Nephron (organoid): ENCODE measurements around the gene OR1F1.

Experiments used
- H3K27ac Mint-ChIP-seq, 3 experiments: 2 replicates each; pipeline ENCODE4 v1.8.0; 2020; ENCODE audit warnings: mixed read lengths in 3 of 3, mild to moderate bottlenecking in 2 of 3, moderate library complexity in 1 of 3
- H3K27me3 Mint-ChIP-seq: 2 replicates; pipeline ENCODE4 v1.8.0; 2021; ENCODE audit warnings: low read depth, mild to moderate bottlenecking, moderate library complexity, mixed read lengths
- H3K36me3 Mint-ChIP-seq: 2 replicates; pipeline ENCODE4 v1.8.0; 2020; ENCODE audit warnings: low read depth, mixed read lengths
- H3K4me1 Mint-ChIP-seq: 2 replicates; pipeline ENCODE4 v1.8.0; 2020; ENCODE audit warnings: mixed read lengths
- H3K4me3 Mint-ChIP-seq, 3 experiments: 2 replicates each; pipeline ENCODE4 v1.8.0; 2020; ENCODE audit warnings: mild to moderate bottlenecking in 3 of 3, mixed read lengths in 3 of 3, moderate library complexity in 2 of 3
- H3K9me3 Mint-ChIP-seq: 2 replicates; pipeline ENCODE4 v1.8.0; 2020; ENCODE audit warnings: mixed read lengths
- CTCF ChIP-seq, 3 experiments: fragments of 200-600 bp; sonication (generic); IDR thresholded peaks; one replicate each; pipeline ENCODE4 v1.5.0; 2021; ENCODE audit warnings: antibody characterized with exemption in 3 of 3; ENCODE audit not compliant: unreplicated experiment in 3 of 3

The OR1F1 gene

DNA sequence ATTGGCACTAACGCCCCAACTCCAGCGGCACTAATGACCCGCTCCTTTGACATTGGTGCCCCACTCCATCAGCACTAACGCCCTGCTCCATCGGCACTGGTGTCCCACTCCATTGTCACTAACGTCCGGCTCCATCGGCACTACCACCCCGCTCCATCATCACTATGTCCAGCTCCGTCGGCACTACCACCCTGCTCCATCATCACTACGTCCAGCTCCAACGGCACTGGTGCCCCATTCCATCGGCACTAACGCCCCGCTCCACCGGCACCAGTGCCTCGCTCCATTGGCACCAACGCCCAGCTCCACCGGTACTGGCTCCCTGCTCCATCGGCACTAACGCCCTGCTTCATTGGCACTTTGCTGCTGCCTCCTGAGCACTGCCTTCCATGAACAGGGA lies 45.7 kb upstream of the OR1F1 start:
- H3K4me1 Mint-ChIP-seq: no peaks in the 10 kb centered on the region

DNA sequence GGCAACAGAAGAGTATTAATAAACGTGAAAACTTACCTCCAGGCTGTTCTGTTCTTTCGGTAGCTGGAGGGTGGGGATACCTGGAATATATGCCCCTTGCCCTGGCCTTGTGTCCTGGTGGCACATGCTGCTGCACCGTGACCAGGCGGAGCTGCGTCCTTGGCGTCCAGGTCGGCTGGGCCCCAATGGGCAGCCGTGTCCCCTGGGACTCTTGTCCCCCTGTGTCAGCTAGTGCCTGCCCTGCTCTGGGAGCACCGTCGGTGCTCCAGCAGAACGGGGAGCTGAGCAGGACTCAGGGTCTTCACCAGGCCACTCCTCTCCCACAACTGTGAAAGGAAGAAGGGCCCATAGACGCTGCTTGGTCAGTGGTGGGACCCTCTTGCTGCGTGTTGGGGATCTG lies 45.2 kb upstream of the OR1F1 start:
- Mint-ChIP-seq H3K27me3 (peaks cover 10% of the 10 kb centered on the region), H3K36me3 (peaks cover 10% of the 10 kb centered on the region), H3K27ac (no peak overlapping the region), H3K4me3 (no peak overlapping the region), H3K9me3 (no peaks in the 10 kb centered on the region), H3K4me1 (no peaks in the 10 kb centered on the region)
- TF ChIP-seq CTCF (IDR thresholded peaks at IDR 0.05; ENCODE audit: unreplicated experiment in 3 of 3): no peak

More for the DNA sequence above, 45.7 kb upstream of the OR1F1 start:
- Mint-ChIP-seq H3K27ac (no peak overlapping the region), H3K9me3 (no peaks in the 10 kb centered on the region), H3K4me3 (peak overlapping the region in 1 of 3 experiments; percentile 18), H3K27me3 (peaks cover 6% of the 10 kb centered on the region), H3K36me3 (peaks cover 10% of the 10 kb centered on the region)
- TF ChIP-seq CTCF (IDR thresholded peaks at IDR 0.05; ENCODE audit: unreplicated experiment in 3 of 3): no peak

- no peaks in the 10 kb centered on the region for H3K4me1 Mint-ChIP-seq
- H3K27me3 Mint-ChIP-seq: peaks cover 10% of the 10 kb centered on the region
- H3K4me3 Mint-ChIP-seq: no peak overlapping the region
- peaks cover 10% of the 10 kb centered on the region for H3K36me3 Mint-ChIP-seq
- no peak overlapping the region for H3K27ac Mint-ChIP-seq
- TF ChIP-seq CTCF (IDR thresholded peaks at IDR 0.05; ENCODE audit: unreplicated experiment in 3 of 3): no peak
- no peaks in the 10 kb centered on the region for H3K9me3 Mint-ChIP-seq
Observed at GRCh38 chr16:3143189-3143588, 44.8 kb upstream of the OR1F1 start.

DNA sequence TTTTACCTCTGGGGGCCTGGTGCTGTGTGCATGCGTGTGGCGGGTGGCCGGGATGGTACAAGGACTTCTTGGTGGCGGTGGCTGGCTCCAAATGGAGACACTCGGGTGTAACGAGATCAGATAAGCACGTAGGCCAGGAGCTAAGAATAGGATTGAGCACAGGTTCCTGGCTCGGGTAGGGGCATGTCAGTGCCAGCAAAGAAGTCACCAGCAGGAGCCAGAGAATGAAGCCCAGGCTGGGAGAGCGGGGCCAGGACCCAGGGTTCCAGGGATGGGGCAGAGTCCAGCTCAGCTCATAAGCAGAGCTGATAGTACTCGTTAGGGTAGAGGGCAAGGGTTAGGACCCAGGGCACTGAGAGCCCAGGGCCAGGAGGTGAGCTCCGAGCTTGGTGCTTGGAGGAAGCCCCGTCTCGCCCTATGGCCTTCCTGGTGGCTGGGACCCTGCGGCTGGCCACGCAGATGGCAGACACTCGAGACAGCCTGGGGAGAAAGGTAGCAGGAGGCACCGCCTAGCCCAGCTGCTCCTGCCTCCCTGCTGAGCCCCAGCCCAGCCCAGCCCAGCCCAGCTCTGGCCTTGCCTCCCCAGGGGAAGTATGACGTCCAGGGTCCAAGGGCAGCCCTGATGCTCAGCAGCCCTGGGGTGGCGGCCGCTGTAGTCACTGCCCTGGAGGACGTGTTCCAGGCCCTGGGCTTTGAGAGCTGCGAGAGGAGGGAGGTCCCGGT lies 44.2 kb upstream of the OR1F1 start:
- Mint-ChIP-seq H3K36me3 (peaks cover 10% of the 10 kb centered on the region), H3K4me3 (no peak overlapping the region), H3K4me1 (no peaks in the 10 kb centered on the region), H3K9me3 (no peaks in the 10 kb centered on the region), H3K27me3 (peaks cover 13% of the 10 kb centered on the region), H3K27ac (no peak overlapping the region)
- TF ChIP-seq CTCF (IDR thresholded peaks at IDR 0.05; ENCODE audit: unreplicated experiment in 3 of 3): no peak

GRCh38 chr16:3144321-3144983 lies 43.6 kb upstream of the OR1F1 start:
- Mint-ChIP-seq H3K4me3 (no peak overlapping the region), H3K9me3 (no peaks in the 10 kb centered on the region), H3K36me3 (peaks cover 7% of the 10 kb centered on the region), H3K27ac (no peak overlapping the region), H3K4me1 (no peaks in the 10 kb centered on the region), H3K27me3 (peaks cover 18% of the 10 kb centered on the region)
- TF ChIP-seq CTCF (IDR thresholded peaks at IDR 0.05; ENCODE audit: unreplicated experiment in 3 of 3): no peak

DNA sequence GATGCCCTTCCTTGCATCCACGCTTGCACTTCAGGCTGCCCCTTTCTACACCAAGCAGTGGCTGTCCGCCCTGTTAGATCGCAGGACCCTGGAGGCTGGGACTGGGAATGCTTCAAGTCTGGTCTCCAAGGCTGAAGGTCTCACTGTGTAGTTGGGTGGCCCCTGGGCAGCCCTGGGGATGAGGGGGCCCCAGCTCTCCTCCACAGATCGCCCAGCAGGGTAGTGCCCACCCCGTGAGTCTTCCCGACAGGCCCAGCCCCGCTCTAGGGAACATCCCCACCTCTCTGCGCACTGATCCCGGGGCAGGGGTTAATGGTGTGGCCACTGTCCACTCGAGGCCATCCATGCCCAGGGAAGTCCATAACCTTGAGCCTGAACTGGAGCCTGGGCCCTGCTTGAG lies 42.9 kb upstream of the OR1F1 start:
- no peaks in the 10 kb centered on the region for H3K4me1 Mint-ChIP-seq
- no peak overlapping the region for H3K27ac Mint-ChIP-seq
- H3K36me3 Mint-ChIP-seq: peaks cover 7% of the 10 kb centered on the region
- H3K9me3 Mint-ChIP-seq: no peaks in the 10 kb centered on the region
- no peak for TF ChIP-seq CTCF (IDR thresholded peaks at IDR 0.05; ENCODE audit: unreplicated experiment in 3 of 3)
- H3K27me3 Mint-ChIP-seq: peaks cover 18% of the 10 kb centered on the region
- H3K4me3 Mint-ChIP-seq: no peak overlapping the region
